PC-9 (cell line): ENCODE data around the gene EPHB1. TPM values are rescaled to one million over a fixed set of nuclear protein-coding genes. Genes with fewer than 3 reads are reported as not detected.

Experiments used
- BruUV-seq: library from RNA; stranded (reverse); fragments of 400-500 nt; replicated peaks from 2 replicates; lab custom pipeline; 2021; lab: Mats Ljungman, UMichigan
- CTCF ChIA-PET: fragments of 300-600 bp; sonication (Branson Sonifier 250); formaldehyde crosslinking; loops from one replicate; lab custom pipeline; 2022; ENCODE audit warnings: antibody characterized with exemption; lab: Charles Lee
- POLR2A ChIA-PET: fragments of 300-600 bp; sonication (Branson Sonifier 250); formaldehyde crosslinking; loops from one replicate; lab custom pipeline; 2022; ENCODE audit warnings: antibody characterized with exemption; ENCODE audit not compliant: unreplicated experiment; lab: Charles Lee
- DNase-seq, 2 experiments: peaks; one replicate each; pipeline versions ENCODE4 v3.0.0 to v3.0.0-alpha.2; 2015 to 2022; ENCODE audit warnings: mixed read lengths in 1 of 2
- H2AFZ ChIP-seq: fragments of 200-600 bp; sonication (generic); 2 replicates; pipeline ENCODE4 v1.8.1; 2017; ENCODE audit warnings: antibody characterized with exemption
- H3F3A ChIP-seq: fragments of 200-600 bp; sonication (generic); 2 replicates; pipeline ENCODE4 v1.8.1; 2017; ENCODE audit warnings: antibody characterized with exemption, mild to moderate bottlenecking, low read depth; ENCODE audit not compliant: insufficient read depth
- H3K27ac ChIP-seq: fragments of 200-600 bp; sonication (generic); 2 replicates; pipeline ENCODE4 v1.6.1; 2016; ENCODE audit warnings: mixed run types
- H3K27me3 ChIP-seq: fragments of 200-600 bp; sonication (generic); 2 replicates; pipeline ENCODE4 v1.6.1; 2016; ENCODE audit warnings: low read depth, mixed run types; ENCODE audit not compliant: insufficient read depth
- H3K36me3 ChIP-seq: fragments of 200-600 bp; sonication (generic); 2 replicates; pipeline ENCODE4 v1.6.1; 2016; ENCODE audit warnings: low read depth, mixed run types
- H3K4me1 ChIP-seq: fragments of 200-600 bp; sonication (generic); replicated peaks from 2 replicates; pipeline ENCODE4 v1.6.1; 2016; ENCODE audit warnings: mixed run types; ENCODE audit not compliant: insufficient read depth
- H3K4me2 ChIP-seq: fragments of 200-600 bp; sonication (generic); 2 replicates; pipeline ENCODE4 v1.6.1; 2017; ENCODE audit warnings: mixed run types
- H3K4me3 ChIP-seq: fragments of 200-600 bp; sonication (generic); 2 replicates; pipeline ENCODE4 v1.6.1; 2016; ENCODE audit warnings: mixed run types
- H3K79me2 ChIP-seq: fragments of 200-600 bp; sonication (generic); 2 replicates; pipeline ENCODE4 v1.6.1; 2017; ENCODE audit warnings: low read depth, mixed run types
- H3K9me2 ChIP-seq: fragments of 200-600 bp; sonication (generic); 2 replicates; pipeline ENCODE4 v1.8.1; 2017; ENCODE audit warnings: mild to moderate bottlenecking; ENCODE audit not compliant: insufficient read depth
- H3K9me3 ChIP-seq: fragments of 200-600 bp; sonication (generic); 2 replicates; pipeline ENCODE4 v1.8.1; 2016; ENCODE audit warnings: low read depth; ENCODE audit not compliant: insufficient read depth
- H4K20me1 ChIP-seq: fragments of 200-600 bp; sonication (generic); 2 replicates; pipeline ENCODE4 v1.8.1; 2017; ENCODE audit not compliant: insufficient read depth
- EZH2 ChIP-seq: fragments of 200-600 bp; sonication (generic); IDR thresholded peaks from 2 replicates; pipeline ENCODE4 v1.8.0; 2017; ENCODE audit warnings: antibody characterized with exemption, low read depth
- intact Hi-C: fragments of 100-400 bp; cut with micrococcal nuclease; formaldehyde crosslinking; loops from one replicate; pipeline ENCODE4 v1.10.0; 2022; ENCODE audit not compliant: unreplicated experiment
- total RNA-seq: library from RNA; stranded (reverse); gene quantifications from 2 replicates; pipeline ENCODE4 v1.2.3, GENCODE V29; 2021
- TF ChIP-seq, protein P1 (sequence below): fragments of 200-600 bp; sonication (generic); conservative IDR thresholded peaks from 2 replicates; pipeline ENCODE4 v1.6.1; 2017; ENCODE audit warnings: mixed run types, antibody characterized with exemption, mild to moderate bottlenecking, moderate library complexity

EPHB1 gene
- total RNA-seq, 1 experiment from 2014 or later = 0.15 TPM

DNA sequence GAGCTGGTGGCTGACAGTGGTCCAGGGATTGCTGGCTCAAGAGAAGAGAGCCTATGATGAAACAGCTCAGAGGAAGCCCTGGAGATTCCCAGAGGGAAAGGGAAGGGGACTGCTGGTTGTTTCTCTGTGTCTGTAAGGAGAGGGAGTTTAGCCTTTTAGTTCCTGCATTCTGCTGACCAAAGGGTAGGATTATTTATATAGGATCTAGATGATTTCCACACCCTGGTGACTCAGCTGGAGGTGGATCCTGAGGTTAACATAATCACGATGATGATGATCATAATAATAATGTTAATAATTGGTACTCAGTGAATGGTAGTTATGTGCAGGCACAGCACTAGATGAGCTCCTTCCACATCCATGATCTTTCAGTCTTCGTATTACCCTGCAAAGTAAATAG lies 144.9 kb downstream of the EPHB1 start:
- TF ChIP-seq EZH2 = no peak
- TF ChIP-seq, protein P1, sequence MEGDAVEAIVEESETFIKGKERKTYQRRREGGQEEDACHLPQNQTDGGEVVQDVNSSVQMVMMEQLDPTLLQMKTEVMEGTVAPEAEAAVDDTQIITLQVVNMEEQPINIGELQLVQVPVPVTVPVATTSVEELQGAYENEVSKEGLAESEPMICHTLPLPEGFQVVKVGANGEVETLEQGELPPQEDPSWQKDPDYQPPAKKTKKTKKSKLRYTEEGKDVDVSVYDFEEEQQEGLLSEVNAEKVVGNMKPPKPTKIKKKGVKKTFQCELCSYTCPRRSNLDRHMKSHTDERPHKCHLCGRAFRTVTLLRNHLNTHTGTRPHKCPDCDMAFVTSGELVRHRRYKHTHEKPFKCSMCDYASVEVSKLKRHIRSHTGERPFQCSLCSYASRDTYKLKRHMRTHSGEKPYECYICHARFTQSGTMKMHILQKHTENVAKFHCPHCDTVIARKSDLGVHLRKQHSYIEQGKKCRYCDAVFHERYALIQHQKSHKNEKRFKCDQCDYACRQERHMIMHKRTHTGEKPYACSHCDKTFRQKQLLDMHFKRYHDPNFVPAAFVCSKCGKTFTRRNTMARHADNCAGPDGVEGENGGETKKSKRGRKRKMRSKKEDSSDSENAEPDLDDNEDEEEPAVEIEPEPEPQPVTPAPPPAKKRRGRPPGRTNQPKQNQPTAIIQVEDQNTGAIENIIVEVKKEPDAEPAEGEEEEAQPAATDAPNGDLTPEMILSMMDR = no peak
- no peak overlapping the region for H3K4me3 ChIP-seq
- H3K27me3 ChIP-seq = no peaks in the 10 kb centered on the region
- no TSS peak for BruUV-seq
- DNase-seq = no peak
- H3K79me2 ChIP-seq = no peaks in the 10 kb centered on the region
- no peaks in the 10 kb centered on the region for H3K9me2 ChIP-seq
- no peak overlapping the region for H3K4me2 ChIP-seq
- H3F3A ChIP-seq = no peaks in the 10 kb centered on the region
- H3K27ac ChIP-seq = no peak overlapping the region
- no peaks in the 10 kb centered on the region for H4K20me1 ChIP-seq
- H2AFZ ChIP-seq = no peak overlapping the region
- no peaks in the 10 kb centered on the region for H3K4me1 ChIP-seq
- POLR2A ChIA-PET = no interaction called here
- H3K36me3 ChIP-seq = no peaks in the 10 kb centered on the region
- intact Hi-C loops = no loop called here
- CTCF ChIA-PET = no interaction called here
- H3K9me3 ChIP-seq = no peaks in the 10 kb centered on the region

DNA sequence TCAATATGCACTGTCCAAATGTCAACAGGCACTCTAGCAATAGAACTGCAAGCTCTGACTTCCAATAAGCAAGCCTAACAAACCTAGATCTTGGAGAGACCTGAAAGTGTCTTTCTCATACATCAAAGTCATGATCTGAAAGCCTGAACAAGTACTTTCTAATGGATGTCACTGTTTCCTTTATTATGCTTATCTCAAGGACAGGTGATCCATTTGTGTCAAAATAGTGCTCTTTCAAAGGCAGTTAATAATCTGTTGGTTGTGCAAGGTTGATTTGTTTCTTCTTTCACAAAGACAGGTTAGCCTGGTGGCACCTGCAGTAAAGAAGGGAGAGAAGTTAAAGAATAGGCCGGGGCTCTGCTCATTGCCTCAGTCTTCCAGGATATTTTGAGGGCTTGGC lies 146.8 kb downstream of the EPHB1 start:
- intact Hi-C loops = no loop called here
- Histone ChIP-seq H3K27ac (no peak overlapping the region), H3F3A (no peaks in the 10 kb centered on the region), H2AFZ (no peak overlapping the region), H3K4me3 (no peak overlapping the region), H3K4me2 (no peak overlapping the region), H3K9me3 (no peaks in the 10 kb centered on the region), H3K4me1 (no peaks in the 10 kb centered on the region), H3K27me3 (no peaks in the 10 kb centered on the region), H3K79me2 (no peaks in the 10 kb centered on the region), H3K36me3 (no peaks in the 10 kb centered on the region), H4K20me1 (no peaks in the 10 kb centered on the region), H3K9me2 (no peaks in the 10 kb centered on the region)
- BruUV-seq = no TSS peak
- TF ChIP-seq, protein P1 = no peak
- no peak for TF ChIP-seq EZH2
- ChIA-PET POLR2A (no interaction called here), CTCF (no interaction called here)
- no peak for DNase-seq

DNA sequence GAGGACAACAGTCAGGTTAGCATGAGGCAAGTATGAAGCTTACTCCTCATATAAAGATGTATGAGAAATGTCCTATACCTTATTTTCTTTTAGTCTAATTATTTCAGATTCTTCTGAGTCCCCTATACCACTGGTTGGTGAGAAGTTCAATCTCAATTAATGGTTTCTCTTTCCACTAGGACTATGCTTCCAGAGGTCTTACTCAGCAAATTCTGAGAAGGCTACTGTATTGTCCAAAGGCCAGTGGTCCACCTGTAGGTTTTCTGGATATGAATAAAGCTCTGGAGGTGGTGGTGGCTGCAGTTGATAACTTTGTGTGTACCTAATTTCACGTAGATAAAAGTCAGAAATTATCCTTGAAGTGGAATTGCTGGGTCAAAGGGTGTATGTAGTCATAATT lies 149.4 kb downstream of the EPHB1 start:
- no peaks in the 10 kb centered on the region for H3K4me1 ChIP-seq
- no peaks in the 10 kb centered on the region for H3K27me3 ChIP-seq
- no peak overlapping the region for H2AFZ ChIP-seq
- no peak overlapping the region for H3K4me3 ChIP-seq
- POLR2A ChIA-PET = no interaction called here
- BruUV-seq = no TSS peak
- DNase-seq = no peak
- no peaks in the 10 kb centered on the region for H3F3A ChIP-seq
- H4K20me1 ChIP-seq = no peaks in the 10 kb centered on the region
- intact Hi-C loops = no loop called here
- H3K9me2 ChIP-seq = no peaks in the 10 kb centered on the region
- no peak overlapping the region for H3K4me2 ChIP-seq
- CTCF ChIA-PET = no interaction called here
- H3K27ac ChIP-seq = no peak overlapping the region
- TF ChIP-seq EZH2 = no peak
- TF ChIP-seq, protein P1 = no peak
- H3K9me3 ChIP-seq = no peaks in the 10 kb centered on the region
- H3K36me3 ChIP-seq = no peaks in the 10 kb centered on the region
- no peaks in the 10 kb centered on the region for H3K79me2 ChIP-seq
